Measurements from ENCODE around the gene UBE4B.
"Not testable (repeated sequence)": the region's sequence is repeated elsewhere in the genome, so short reads cannot be mapped to it uniquely, and the experiment has no call there.

The UBE4B gene

GRCh38 chr1:10179406-10180091, 146.8 kb downstream of the UBE4B start:
- no peak for DNase-seq

- no peak for DNase-seq
These were observed 148.4 kb downstream of the UBE4B start for GRCh38 chr1:10181154-10181553.

GRCh38 chr1:10185759-10186158, 153.0 kb downstream of the UBE4B start:
- DNase-seq = no peak

DNA sequence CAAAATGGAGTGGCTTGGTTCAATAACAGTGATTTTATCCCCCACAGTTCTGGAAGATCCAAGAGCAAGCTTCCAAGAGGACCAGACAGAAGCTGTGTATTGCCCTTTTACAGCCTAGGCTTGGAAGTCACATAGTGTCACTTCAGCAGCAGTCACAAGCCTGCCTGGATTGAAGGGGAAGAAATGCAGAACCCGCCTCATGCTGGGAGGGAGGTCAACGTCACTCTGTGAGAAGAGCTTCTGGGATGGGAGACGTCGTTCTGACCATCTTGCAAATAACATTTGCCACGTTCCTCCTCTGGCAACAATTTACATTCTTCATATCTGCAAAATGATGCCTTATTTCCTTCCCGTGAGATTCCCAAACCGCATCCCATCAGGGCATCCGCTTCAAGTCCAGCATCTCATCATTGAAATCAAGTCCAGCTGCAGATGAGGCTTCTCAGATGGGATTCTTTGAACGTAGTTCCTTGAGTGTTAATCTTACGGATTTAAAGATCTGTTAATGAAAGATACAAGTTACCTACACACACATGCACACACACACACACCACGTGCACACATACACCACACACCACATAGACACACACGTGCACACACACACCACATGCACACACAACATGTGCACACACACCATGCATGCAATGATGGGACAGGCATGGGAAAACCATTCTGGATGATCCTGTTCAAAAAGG, 153.7 kb downstream of the UBE4B start:
- DNase-seq = no peak

GRCh38 chr1:10187026-10187334, 154.2 kb downstream of the UBE4B start:
- no peak for DNase-seq

DNA sequence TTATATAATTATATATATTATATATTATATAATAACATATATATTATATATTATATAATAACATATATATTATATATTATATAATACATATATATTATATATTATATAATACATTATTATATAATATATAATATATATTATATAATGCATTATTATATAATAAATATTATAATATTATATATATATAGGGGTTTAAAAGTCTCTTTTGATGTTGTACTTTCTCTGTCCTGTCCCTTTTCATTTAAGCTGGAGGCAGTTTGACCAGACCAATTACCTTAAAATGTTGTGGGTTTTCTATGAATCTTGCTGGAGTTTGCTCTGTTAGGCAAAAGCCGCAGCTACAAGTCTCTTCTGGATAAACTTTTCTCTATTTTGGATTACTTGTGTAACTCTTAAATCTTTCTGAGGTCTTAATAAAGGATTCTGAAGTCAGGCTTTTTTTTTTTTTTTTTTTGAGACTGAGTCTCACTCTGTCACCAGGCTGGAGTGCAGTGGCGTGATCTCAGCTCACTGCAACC, 155.4 kb downstream of the UBE4B start:
- no peak for DNase-seq

GRCh38 chr1:10189659-10190058, 156.9 kb downstream of the UBE4B start:
- DNase-seq = no peak

DNA sequence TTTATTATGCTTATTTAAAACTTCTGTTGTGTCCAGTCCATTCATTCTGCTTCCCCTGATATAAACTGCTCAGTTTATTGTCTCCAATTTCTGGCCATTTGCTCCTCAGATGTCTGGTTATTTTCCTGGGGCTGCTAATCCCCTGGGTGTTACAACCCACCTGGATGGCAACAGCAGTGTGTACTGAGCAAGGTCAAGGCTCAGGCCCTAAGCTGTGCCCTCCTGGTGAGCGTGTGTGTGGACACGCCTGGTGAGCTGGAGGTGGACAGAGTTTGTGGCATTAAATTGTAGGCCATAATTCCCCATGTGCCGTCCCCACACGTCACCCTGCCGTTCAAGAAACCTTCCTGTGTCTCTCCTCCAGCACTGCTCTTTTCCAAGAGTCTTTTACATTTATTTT, 159.5 kb downstream of the UBE4B start:
- no peak for DNase-seq

DNA sequence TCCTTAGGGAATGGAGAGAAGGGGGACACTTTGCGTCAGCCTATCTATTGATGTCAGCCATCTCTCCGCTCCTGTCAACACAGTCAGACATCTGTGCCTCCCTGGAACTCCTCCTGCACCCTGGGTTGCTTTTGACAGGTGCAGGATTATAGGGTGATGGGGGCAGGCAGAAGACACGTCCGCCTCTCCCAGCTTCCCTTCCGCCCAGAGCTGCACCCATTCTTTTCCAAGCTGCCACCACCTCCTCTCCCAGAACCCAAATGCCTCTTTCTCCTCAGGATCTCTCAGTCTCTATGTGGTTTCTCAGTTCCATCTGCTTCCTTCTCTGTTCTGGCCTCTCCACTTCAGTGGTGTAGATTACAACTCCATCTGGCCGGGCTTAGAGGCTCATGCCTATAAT, 160.5 kb downstream of the UBE4B start:
- DNase-seq = peak; percentile 98

GRCh38 chr1:10195570-10195969, 162.8 kb downstream of the UBE4B start:
- DNase-seq = no peak

DNA sequence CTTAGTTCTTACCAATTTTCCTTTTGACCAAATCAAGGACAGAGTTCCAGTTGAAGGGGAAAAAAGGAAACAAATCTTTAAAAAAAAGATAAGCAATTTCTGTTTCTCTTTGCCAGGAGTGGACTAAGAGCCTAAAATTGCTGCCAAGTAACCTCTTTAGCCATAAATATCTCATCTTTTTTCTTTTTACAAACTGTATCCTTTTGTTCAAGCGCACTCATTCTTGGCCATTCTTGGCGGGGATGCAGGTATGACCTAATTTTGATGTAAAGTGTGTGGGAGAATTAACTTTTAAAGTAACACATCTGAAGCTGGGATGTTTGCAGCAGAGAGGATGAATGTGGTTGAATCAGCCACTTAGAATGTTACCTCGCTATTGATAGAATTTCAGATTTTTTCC, 164.2 kb downstream of the UBE4B start:
- no peak for DNase-seq

GRCh38 chr1:10200620-10201019, 167.9 kb downstream of the UBE4B start:
- DNase-seq = no peak

DNA sequence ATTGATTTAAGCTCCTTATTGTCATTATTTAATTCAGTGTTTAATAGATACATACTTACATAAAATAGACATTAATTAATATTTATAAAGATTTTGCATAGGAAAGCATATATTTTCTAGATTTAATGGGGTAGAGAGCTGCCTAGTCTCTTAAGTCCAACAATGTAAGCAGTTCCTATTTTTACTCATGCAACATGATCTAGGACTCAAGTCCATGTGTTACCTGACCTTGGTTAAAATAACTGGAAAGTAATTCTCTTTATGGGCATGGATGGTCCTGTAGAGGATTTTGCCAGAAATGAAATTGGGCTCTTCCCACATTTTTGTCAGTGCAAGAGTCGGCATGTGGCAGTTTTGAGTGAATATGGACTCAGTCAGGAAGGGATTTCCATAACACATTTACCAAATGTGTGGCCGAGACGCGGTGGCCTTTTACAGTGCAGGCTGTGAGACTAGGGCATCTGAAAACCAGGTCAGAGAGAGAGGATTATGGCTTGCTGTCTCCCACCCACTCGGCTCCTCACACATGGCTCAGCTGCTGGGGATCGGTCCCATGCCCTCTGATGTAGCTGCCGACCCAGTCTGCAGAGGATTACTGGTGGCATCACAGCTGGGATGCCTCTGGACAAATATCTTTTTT, 171.4 kb downstream of the UBE4B start:
- no peak for DNase-seq

GRCh38 chr1:10205206-10205605, 172.4 kb downstream of the UBE4B start:
- DNase-seq = not testable (repeated sequence)

GRCh38 chr1:10207810-10208209, 175.1 kb downstream of the UBE4B start:
- no peak for DNase-seq

GRCh38 chr1:10208537-10208936, 175.8 kb downstream of the UBE4B start:
- DNase-seq = no peak

GRCh38 chr1:10209590-10209904, 176.8 kb downstream of the UBE4B start:
- no peak for DNase-seq

GRCh38 chr1:10209905-10210810, 177.4 kb downstream of the UBE4B start, which contains the start of gene KIF1B:
Gene KIF1B, plus strand, starts transcription at chr1:10210570. Its CDS starts 21,759 bp downstream, at chr1:10232329.
- DNase-seq = peak; percentile 74

DNA sequence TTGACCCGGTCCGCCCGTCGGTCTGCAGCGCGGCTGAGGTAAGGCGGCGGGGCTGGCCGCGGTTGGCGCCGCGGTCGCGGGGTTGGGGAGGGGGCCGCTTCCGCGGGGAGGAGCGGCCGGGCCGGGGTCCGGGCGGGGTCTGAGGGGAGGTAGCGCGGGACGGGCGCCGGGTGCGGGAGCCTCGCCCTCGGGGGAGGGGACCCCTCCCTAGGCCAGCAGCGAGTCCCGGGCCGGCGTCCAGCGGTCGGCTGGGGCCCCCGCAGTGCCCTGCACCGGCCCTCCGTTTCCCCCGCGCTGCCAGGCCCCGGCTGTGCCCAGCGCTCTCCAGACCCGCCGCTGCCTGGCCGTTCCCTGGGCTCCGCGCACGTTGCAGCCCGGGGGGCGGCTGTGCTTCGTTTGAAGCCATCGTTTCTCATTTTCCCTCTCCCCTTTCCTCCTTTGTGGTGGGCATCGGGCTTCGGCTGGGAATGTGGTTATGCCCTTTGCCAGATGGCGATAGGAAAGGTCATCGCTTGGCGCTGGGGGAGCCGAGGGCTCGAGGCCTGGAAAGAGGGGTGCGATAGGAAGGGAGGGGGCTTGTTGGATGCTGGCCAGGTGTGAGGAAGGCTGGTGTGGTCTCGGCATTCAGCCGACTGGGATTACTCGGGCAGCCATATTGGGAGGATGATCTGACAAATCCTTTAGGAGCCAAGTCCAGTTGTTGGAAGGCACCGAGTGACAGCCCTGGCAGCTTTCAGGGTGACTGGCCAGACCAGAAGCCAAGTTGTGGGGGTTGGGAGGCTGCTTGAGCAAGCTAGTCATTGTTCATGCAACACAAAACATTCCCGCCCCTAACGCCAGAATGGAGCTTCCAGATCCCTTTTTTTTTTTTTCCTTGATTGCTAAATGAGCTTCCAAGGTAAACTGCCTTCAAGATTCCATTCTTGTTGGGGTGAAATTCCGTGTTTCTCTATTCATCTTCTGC, 178.4 kb downstream of the UBE4B start:
- DNase-seq = no peak

DNA sequence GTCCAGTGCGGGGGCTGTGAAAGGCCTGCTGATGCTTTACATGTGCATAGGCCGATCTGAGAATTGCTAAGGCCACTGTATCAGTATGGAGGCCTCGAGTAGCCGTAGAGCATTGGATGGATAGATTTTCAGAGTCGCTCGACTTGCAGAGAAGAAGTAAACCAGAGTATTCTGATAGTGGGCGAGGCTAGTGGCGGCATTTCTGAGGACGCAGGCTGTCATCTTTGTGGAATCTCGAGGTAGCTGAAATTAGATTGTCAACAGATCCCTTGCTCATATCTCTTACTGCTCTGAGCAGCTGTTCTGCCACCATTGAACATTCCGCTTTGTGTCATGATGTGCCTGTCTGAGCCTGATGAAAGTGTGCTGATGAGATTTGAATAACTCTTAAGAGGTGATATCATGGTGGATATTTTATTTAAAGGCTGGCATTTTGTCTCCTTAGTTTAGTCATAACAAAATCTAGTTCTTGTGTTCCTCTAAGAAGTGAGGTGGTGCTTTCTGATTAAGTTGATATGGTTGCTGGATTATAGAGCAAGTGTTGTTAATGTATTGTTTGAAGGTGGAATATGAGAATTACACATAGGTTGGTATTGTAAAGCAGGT, 179.2 kb downstream of the UBE4B start:
- DNase-seq = no peak

- DNase-seq = no peak
These were observed 179.7 kb downstream of the UBE4B start for GRCh38 chr1:10212476-10212875.
